CD4-positive, alpha-beta T cell treated with Interleukin-21 for 1 hour (primary cell): ENCODE measurements around the gene ICA1L.
"Not testable (repeated sequence)": the region's sequence is repeated elsewhere in the genome, so short reads cannot be mapped to it uniquely, and the experiment has no call there.

Experiments
- DNase-seq: peaks from one replicate; pipeline ENCODE4 v3.0.0-alpha.2; 2020

Gene ICA1L

DNA sequence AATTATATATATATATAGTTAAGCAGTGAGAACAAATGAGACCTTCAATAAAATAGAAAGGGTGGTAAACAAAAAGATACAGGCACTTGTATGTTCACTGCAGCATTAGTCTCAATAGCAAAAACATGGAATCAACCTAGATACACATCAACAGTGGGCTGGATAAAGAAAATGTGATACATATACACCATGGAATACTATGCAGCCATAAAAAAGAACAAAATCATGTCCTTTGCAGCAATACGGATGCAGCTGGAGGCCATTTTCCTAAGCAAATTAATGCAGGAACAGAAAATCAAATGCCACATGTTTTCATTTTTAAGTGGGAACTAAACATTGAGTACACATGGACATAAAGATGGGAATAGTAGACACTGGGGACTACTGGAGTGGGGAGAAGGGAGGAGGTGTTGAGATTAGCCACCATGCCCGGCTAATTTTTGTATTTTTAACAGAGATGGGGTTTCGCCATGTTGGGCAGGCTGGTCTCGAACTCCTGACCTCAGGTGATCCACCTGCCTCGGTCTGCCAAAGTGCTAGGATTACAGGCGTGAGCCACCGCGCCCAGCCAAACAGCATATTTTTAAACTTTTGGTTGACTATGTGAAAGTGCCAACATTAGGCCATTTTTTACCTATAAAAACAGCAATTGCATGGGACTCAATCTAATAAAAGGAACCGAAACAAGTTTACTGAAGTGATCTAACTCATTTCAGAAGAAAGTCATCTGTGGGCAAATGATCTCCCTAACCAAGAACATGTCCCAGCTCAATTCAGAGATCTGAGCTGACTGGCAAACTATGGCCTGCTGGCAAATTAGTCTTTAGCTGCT lies 23.7 kb downstream of the ICA1L start:
- no peak for DNase-seq

GRCh38 chr2:202844656-202845055 lies 26.9 kb downstream of the ICA1L start:
- no peak for DNase-seq

DNA sequence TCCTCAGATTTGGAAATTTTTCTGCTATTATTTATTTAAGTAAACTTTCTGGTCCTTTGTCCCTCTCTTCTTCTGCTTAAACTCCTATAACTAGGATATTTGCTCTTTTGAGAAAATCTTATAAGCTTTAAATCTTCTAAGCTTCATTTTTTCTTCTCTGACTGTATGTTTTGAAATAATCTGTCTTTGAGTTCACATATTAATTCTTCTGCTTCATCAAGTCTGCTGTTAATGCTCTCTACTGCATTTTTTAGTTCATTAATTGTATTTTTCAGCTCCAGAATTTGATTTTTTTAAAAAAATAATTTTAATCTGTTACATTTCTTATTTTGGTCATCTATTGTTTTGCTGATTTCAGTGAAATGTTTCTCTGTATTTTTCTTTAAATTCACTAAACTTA lies 28.9 kb downstream of the ICA1L start:
- no peak for DNase-seq

- DNase-seq = no peak
Observed at GRCh38 chr2:202841090-202841867, 30.3 kb downstream of the ICA1L start.

DNA sequence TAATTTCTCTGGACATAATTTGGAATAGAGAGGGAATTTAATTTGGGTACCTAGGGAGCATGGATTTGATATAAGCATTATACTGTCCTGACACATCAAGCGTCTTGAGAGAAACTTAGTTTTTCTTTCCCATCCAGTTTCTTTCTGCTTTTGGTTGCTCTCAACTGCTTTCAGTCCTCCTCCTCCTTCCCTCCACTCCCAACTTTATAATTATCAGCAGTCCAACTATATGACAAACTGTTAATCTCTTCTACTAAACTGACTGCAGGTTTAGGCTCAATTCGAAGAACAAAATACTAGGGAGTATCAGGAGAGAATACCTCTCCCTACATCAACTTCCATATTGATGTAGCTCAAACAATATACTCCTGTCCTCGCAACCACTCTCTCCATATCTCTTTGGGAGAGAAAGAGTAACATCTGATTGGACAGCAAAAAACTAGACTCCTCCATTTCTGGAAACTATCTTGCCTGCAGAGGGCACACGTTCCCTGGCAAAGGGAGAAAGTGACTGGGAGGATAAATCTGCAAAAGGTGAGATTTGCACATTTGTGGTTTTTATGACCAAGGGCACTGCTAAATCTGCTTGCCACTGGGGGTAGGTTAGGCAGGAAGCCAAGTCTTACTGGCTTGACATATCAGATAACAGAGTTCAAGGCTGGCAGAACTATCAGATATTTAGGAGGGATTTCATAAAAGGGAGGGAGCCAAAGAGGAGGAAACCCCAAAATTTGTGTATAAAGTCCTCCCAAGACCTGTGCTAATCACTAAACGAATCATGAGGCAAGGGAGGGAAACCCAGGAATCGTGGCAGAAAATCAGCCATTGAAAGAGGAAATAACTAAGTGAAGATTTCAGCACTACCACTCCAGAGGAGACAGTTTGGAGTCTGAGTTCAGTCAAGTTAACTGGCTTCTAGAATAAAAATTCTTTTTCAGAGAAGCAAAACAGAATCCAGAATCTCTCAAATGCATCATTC lies 40.0 kb downstream of the ICA1L start:
- DNase-seq = peak; percentile 62

DNA sequence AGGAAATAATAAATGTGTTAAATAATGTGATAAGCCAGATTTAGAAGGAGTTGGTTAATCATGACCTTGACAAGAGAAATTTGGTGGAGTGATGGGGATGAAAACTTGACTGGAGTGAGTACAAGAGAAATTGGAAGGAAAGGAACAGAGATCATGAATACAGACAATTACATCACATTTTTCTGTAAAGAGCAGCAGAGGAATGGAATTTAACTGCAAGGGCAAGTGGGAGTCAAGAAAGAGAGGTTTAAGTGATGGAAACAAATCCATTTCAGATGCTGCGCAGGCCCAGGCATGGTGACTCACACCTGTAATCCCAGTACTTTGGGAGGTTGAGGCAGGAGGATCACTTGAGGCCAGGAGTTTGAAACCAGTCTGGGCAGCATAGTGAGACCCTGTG lies 46.7 kb downstream of the ICA1L start:
- DNase-seq = no peak

- no peak for DNase-seq
Observed at GRCh38 chr2:202822411-202822810, 49.2 kb downstream of the ICA1L start.

GRCh38 chr2:202821206-202822160 lies 50.1 kb downstream of the ICA1L start:
- DNase-seq = no peak

DNA sequence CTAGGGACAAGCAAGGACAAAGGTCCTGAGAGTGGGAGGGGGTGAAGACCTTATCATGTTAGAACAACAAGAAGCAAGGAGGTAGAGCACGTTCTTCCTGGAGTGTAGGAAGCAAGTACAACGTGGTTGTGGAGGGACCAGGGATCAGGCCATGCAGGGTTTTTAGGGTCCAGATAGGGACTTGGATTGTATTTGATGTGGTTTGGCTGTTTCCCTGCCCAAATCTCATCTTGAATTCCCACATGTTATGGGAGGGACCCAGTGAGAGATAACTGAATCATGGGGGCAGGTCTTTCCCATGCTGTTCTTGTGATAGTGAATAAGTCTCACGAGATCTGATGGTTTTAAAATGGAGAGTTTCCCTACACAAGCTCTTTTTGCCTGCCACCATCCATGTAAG lies 53.2 kb downstream of the ICA1L start:
- no peak for DNase-seq

- no peak for DNase-seq
Observed at GRCh38 chr2:202817771-202818170, 53.8 kb downstream of the ICA1L start.

DNA sequence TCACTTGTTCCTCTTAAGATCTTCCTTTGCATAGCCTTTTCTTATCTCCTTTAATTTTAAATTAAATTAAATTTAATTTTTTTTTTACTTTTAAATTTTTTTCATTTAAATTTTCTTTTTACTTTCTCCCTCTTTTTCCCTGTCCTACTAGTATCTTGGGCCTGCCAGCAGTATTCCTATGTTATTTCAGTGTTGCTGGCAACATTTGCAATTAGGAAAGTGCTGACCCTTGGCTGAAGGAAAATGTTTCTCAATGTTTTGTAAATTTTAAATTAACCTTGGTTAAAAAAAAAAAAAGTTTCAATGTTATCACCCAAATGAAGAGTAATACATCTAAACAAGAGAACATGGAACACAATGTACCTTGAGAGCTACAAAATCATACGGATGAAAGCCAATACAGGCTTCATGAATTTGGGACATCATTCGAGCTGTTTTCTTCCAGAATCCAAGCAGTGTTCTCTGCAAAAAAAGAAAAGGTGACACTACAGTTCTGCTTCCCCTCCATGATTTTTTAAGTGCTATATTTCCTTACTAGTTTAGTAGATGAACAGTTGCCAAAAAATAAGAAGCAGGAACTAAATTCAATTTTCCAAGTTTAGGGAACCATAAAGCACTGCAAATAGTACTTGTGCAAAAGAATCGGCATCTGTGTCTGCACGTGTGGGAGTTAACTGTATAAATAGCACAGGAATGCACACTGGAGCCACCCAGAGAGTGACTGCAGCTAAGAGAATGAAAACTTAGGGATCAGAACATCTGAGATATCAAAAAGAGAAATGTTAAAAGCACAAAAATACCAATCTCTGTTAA lies 55.8 kb downstream of the ICA1L start:
- no peak for DNase-seq

- no peak for DNase-seq
Observed at GRCh38 chr2:202814226-202814625, 57.3 kb downstream of the ICA1L start.

DNA sequence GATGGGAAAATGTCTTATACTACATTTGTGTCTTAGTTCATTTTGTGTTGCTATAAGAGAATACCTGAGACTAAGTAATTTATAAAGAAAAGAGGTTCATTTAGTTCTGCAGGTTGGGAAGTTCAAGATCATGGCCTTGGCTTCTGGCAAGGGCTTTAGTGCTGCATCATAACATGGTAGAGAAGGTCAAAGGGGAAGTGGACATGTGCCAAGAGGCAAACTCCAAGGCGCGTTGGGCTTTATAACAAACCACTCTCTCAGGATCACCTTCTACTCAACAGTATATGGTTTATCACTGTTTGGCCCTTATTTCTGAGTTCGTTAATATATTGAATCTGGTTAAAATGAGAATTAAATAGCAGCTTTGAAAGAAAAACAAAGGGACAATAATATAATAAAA lies 58.2 kb downstream of the ICA1L start:
- DNase-seq = no peak

- no peak for DNase-seq
Observed at GRCh38 chr2:202808754-202809153, 62.8 kb downstream of the ICA1L start.

- not testable (repeated sequence) for DNase-seq
Observed at GRCh38 chr2:202807431-202808138, 64.0 kb downstream of the ICA1L start.

DNA sequence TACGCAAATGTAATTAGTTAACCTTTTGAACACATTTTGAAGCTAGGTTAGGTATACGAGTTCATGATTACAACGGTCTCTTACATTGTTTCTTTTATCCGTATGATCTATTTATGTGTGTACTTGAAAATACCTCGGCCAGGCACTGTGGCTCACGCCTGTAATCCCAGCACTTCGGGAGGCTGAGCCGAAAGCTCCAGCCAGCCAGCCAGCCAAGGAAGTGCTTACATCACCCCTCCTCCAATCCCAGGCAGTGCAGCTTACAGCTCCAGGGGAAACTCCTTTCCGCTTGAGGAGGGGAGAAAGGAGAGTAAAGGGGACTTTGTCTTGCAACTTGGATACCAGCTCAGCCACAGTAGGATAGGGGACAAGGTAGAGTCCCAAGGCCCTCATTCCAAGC lies 65.7 kb downstream of the ICA1L start:
- not testable (repeated sequence) for DNase-seq

GRCh38 chr2:202797944-202798343 lies 73.6 kb downstream of the ICA1L start:
- no peak for DNase-seq

- DNase-seq = no peak
Observed at GRCh38 chr2:202790676-202791075, 80.9 kb downstream of the ICA1L start.

DNA sequence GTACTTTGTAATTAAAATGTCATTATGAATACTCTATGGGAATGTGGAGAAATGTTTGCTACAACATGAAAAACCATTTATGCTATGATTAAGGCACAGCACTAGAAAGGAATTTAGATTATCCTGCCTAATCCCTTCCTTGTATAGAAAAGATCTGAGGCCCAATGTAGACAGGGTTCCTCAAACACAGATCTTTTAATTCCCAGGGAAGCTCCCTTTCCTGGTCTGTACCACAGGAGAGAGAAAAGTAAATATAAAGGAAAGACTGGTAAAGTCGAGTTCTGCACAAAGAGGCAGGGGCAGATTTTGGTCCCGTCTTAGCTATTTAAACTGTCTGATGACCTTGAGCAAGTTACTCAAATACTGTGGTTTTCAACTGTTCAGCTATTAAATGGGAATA lies 84.7 kb downstream of the ICA1L start:
- no peak for DNase-seq

- no peak for DNase-seq
Observed at GRCh38 chr2:202782940-202783558, 88.5 kb downstream of the ICA1L start.
